HepG2 (cell line): ENCODE results near the gene CENPM. TPM values are rescaled to one million over a fixed set of nuclear protein-coding genes. Genes with fewer than 3 reads are reported as not detected.

Experiments used
- ATAC-seq: fragments of 200-7000 bp; cut with Tn5 transposase; 3 replicates; pipeline ENCODE4 v1.9.1; 2020; ENCODE audit warnings: mild to moderate bottlenecking, moderate library complexity
- BruUV-seq: library from RNA; stranded (reverse); fragments of 400-500 nt; replicated peaks from 2 replicates; lab custom pipeline; 2021; lab: Mats Ljungman, UMichigan
- CTCF ChIA-PET: fragments of 300-600 bp; formaldehyde crosslinking; extraction: SDS; loops from one replicate; lab custom pipeline; 2021; ENCODE audit warnings: low total read pairs, inconsistent platforms, low intra/inter-chr PET ratio; lab: Yijun Ruan, JAX
- POLR2A ChIA-PET: fragments of 350-600 bp; sonication (Branson Sonifier 250); formaldehyde crosslinking; loops from one replicate; lab custom pipeline; 2020; ENCODE audit warnings: antibody characterized with exemption, inconsistent platforms; lab: Yijun Ruan, JAX
- DNase-seq: peaks from one replicate; pipeline ENCODE4 v3.0.0-alpha.2; 2015; ENCODE audit warnings: low spot score
- FAIRE-seq: peaks from 3 replicates; lab custom pipeline; 2011; peaks lifted over from hg19 to GRCh38; lab: Jason Lieb, UNC
- H2AFZ ChIP-seq: one replicate; pipeline ENCODE4 v1.6.1; 2011; ENCODE audit warnings: low read length, inconsistent platforms
- H3K27ac ChIP-seq: fragments of 300-600 bp; 3 replicates; pipeline ENCODE4 v1.8.0; 2011; ENCODE audit warnings: mixed run types, mild to moderate bottlenecking, mixed read lengths, low read length, inconsistent platforms; ENCODE audit not compliant: insufficient read depth; ENCODE audit errors: extremely low read length
- H3K27me3 ChIP-seq, 2 experiments: fragments of 200-600 bp in 1 of 2; 2 replicates in 1 of 2; 3 replicates in 1 of 2; pipeline versions ENCODE4 v1.6.0 to v1.8.0; 2011; ENCODE audit warnings: low read length in 2 of 2, mild to moderate bottlenecking in 2 of 2, moderate library complexity in 2 of 2, inconsistent platforms in 1 of 2; ENCODE audit not compliant: insufficient read depth in 2 of 2, control insufficient read depth in 1 of 2
- H3K36me3 ChIP-seq, 2 experiments: fragments of 200-600 bp in 1 of 2; replicated peaks in 1 of 2; 2 replicates in 1 of 2; 3 replicates in 1 of 2; pipeline versions ENCODE4 v1.5.1 to v1.8.0; 2011; ENCODE audit warnings: low read length in 2 of 2, inconsistent platforms in 1 of 2; ENCODE audit not compliant: insufficient read depth in 2 of 2, control insufficient read depth in 1 of 2
- H3K4me1 ChIP-seq: 2 replicates; pipeline ENCODE4 v1.5.1; 2012; ENCODE audit warnings: low read length, inconsistent platforms; ENCODE audit not compliant: insufficient read depth
- H3K4me2 ChIP-seq: 2 replicates; pipeline ENCODE4 v1.6.0; 2011; ENCODE audit warnings: low read depth, low read length, inconsistent platforms
- H3K4me3 ChIP-seq, 3 experiments: fragments of 200-600 bp in 1 of 3; sonication (generic), shearing (Covaris generic) in 1 of 3; replicated peaks in 1 of 3; 2 replicates each; pipeline ENCODE4 v1.5.1; 2011 to 2016; ENCODE audit warnings: low read length in 3 of 3, inconsistent platforms in 2 of 3, low read depth in 2 of 3, mild to moderate bottlenecking in 2 of 3, control low read depth in 1 of 3, mixed read lengths in 1 of 3; ENCODE audit not compliant: insufficient read depth in 1 of 3
- H3K79me2 ChIP-seq: one replicate; pipeline ENCODE4 v1.6.1; 2011; ENCODE audit warnings: low read length, inconsistent platforms; ENCODE audit not compliant: insufficient read depth
- H3K9ac ChIP-seq: 2 replicates; pipeline ENCODE4 v1.6.0; 2011; ENCODE audit warnings: mild to moderate bottlenecking, low read depth, low read length, inconsistent platforms; ENCODE audit not compliant: insufficient read depth
- H3K9me3 ChIP-seq: 2 replicates; pipeline ENCODE4 v1.5.1; 2012; ENCODE audit warnings: mild to moderate bottlenecking, low read length
- H4K20me1 ChIP-seq: 2 replicates; pipeline ENCODE4 v1.6.0; 2011; ENCODE audit warnings: inconsistent platforms, mild to moderate bottlenecking, low read length, moderate library complexity; ENCODE audit not compliant: insufficient read depth
- ATF7-NPFF ChIP-seq: sonication (generic); formaldehyde crosslinking; IDR thresholded peaks from 2 replicates; pipeline ENCODE4 v1.8.1; 2023; ENCODE audit warnings: mild to moderate bottlenecking, low read depth, missing genetic modification reagents, moderate library complexity
- NCOA5 ChIP-seq: sonication (generic); formaldehyde crosslinking; IDR thresholded peaks from 2 replicates; pipeline ENCODE4 v1.4.0; 2020; ENCODE audit warnings: missing genetic modification reagents
- ZBTB7B ChIP-seq: sonication (generic); formaldehyde crosslinking; IDR thresholded peaks from 2 replicates; pipeline ENCODE4 v1.4.0; 2020; ENCODE audit warnings: missing genetic modification reagents
- ZNF224 ChIP-seq: sonication (generic); formaldehyde crosslinking; IDR thresholded peaks from 2 replicates; pipeline ENCODE4 v1.5.0; 2020; ENCODE audit warnings: mild to moderate bottlenecking, missing genetic modification reagents
- ZNF317 ChIP-seq: sonication (generic); formaldehyde crosslinking; IDR thresholded peaks from 2 replicates; pipeline ENCODE4 v1.5.0; 2020; ENCODE audit warnings: mild to moderate bottlenecking, missing genetic modification reagents
- ZNF326 ChIP-seq: sonication (generic); formaldehyde crosslinking; IDR thresholded peaks from 2 replicates; pipeline ENCODE4 v1.4.0; 2020; ENCODE audit warnings: missing genetic modification reagents, borderline replicate concordance
- ZNF432 ChIP-seq: sonication (generic); formaldehyde crosslinking; IDR thresholded peaks from 2 replicates; pipeline ENCODE4 v1.5.0; 2020; ENCODE audit warnings: missing genetic modification reagents, mild to moderate bottlenecking, borderline replicate concordance
- ZNF605 ChIP-seq: sonication (generic); formaldehyde crosslinking; IDR thresholded peaks from 2 replicates; pipeline ENCODE4 v1.8.0; 2022; ENCODE audit warnings: mild to moderate bottlenecking, missing genetic modification reagents
- ZNF724P ChIP-seq: sonication (generic); formaldehyde crosslinking; IDR thresholded peaks from 2 replicates; pipeline ENCODE4 v1.8.0; 2022; ENCODE audit warnings: missing genetic modification reagents, borderline replicate concordance
- ZNF883 ChIP-seq: sonication (generic); formaldehyde crosslinking; IDR thresholded peaks from 2 replicates; pipeline ENCODE4 v1.5.1; 2020; ENCODE audit warnings: mild to moderate bottlenecking, missing genetic modification reagents; ENCODE audit errors: not compliant biosample characterization
- ZZZ3 ChIP-seq: sonication (generic); formaldehyde crosslinking; IDR thresholded peaks from 2 replicates; pipeline ENCODE4 v1.4.0; 2020; ENCODE audit warnings: missing genetic modification reagents, mild to moderate bottlenecking, borderline replicate concordance
- WGBS: methylation state at CpG from one replicate; pipeline ENCODE4 v1.1.6; 2017; ENCODE audit warnings: low lambda C conversion rate; 5-methylcytosine and 5-hydroxymethylcytosine counted together
- in situ Hi-C: cut with HindIII; loops from 2 replicates; pipeline ENCODE4 v1.10.0; 2017; ENCODE audit warnings: low pct_unique_long_range_greater_than_20kb; ENCODE audit not compliant: extremely low pct_ligation_motif_present
- intact Hi-C: fragments of 100-400 bp; cut with micrococcal nuclease; formaldehyde crosslinking; loops from one replicate; pipeline ENCODE4 v1.10.0; 2022; ENCODE audit not compliant: unreplicated experiment
- polyA plus RNA-seq, 8 experiments: library from polyadenylated mRNA; depleted of rRNA in 3 of 8; stranded (reverse) in 7 of 8; unstranded in 1 of 8; fragments of >200 nt; fragmentation: Illumina TruSeq in 4 of 8; extraction: Trizol in 4 of 8; gene quantifications; 2 replicates each; pipeline versions ENCODE4 v1.2.1 to v1.2.3, GENCODE V29; 2011 to 2016; ENCODE audit warnings: low read depth in 4 of 8, missing spikeins in 1 of 8, mixed read lengths in 1 of 8; ENCODE audit not compliant: insufficient read depth in 1 of 8
- total RNA-seq, 5 experiments: library from RNA; depleted of rRNA; stranded (reverse); fragments of >200 nt; fragmentation: Illumina TruSeq; extraction: Trizol; gene quantifications; 2 replicates each; pipeline ENCODE4 v1.2.3, GENCODE V29; 2016; ENCODE audit warnings: low read depth in 1 of 5

CENPM gene
- total and polyA plus RNA-seq, 2 of the 13 experiments (the other 11 are each of a cell fraction or from before 2014, with no cell fraction given), result 11.2 to 37.3 TPM

DNA sequence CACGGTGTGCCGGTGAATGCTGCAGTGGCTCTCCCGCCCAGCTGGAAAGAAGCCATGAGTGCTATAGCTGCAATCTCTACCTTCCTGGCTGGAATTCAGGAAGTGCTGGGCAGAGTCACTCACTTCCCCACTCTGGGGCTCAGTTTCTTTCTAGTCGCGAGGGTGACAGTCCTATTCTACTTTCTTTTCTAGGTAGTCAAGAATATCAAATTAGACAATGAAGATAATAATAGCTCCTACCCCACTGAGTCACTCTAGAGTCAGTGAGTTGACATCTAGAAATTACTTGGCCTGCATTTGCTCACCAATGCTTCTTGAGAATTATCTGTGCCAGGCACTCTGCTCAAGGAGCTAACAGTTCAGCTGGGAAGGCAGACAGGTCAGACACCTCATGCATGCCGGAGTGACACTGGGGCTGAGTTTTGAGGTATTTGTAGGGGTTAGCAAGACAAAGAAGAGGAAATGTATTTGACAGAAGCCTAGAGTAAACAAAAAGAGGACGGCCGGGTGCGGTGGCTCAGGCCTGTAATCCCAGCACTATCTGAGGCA is 3.2 kb downstream of the CENPM start:
- no peak overlapping the region for H3K4me2 ChIP-seq
- H3K9me3 ChIP-seq, result no peaks in the 10 kb centered on the region
- H3K4me1 ChIP-seq, result peaks cover 55% of the 10 kb centered on the region
- no peaks in the 10 kb centered on the region for H4K20me1 ChIP-seq
- no peak overlapping the region for H3K27ac ChIP-seq
- H3K27me3 ChIP-seq, result no peaks in the 10 kb centered on the region
- no TSS peak for BruUV-seq
- H3K4me3 ChIP-seq, result no peak overlapping the region
- peaks cover 13% of the 10 kb centered on the region for H3K79me2 ChIP-seq
- DNase-seq (no peak), FAIRE-seq (no peak), ATAC-seq (no peak)
- H3K9ac ChIP-seq, result no peak overlapping the region
- peaks cover 8 to 39% of the 10 kb centered on the region in 2 experiments for H3K36me3 ChIP-seq
- POLR2A ChIA-PET, result no interaction called here
- intact Hi-C loops, result no loop called here
- H2AFZ ChIP-seq, result no peak overlapping the region
- in situ Hi-C loops, result loop anchor here (5.0 kb wide), 1 partner anchor 246 kb away; the partner anchor contains the start of gene MEI1
- 86% methylated on average over 6 of the region's 9 CpGs for WGBS
- CTCF ChIA-PET, result no interaction called here
- TF ChIP-seq ZNF883 (CRISPR knock-in tag) (no peak), ZZZ3 (CRISPR knock-in tag) (no peak), ZNF605 (no peak), ZNF724P (CRISPR knock-in tag) (no peak), ZNF224 (no peak), ZBTB7B (CRISPR knock-in tag) (no peak), ZNF317 (CRISPR knock-in tag) (no peak), ATF7-NPFF (CRISPR knock-in tag) (no peak), NCOA5 (CRISPR knock-in tag) (no peak), ZNF326 (no peak), ZNF432 (CRISPR knock-in tag) (no peak)
